B cell (primary cell): Measurements from ENCODE around the gene SLC19A1. TPM values are rescaled to one million over a fixed set of nuclear protein-coding genes. Genes with fewer than 3 reads are reported as not detected.

Experiments
- ATAC-seq: fragments of 200-7000 bp; cut with Tn5 transposase; one replicate; pipeline ENCODE4 v1.10.0; 2021; ENCODE audit warnings: low read depth, mild to moderate bottlenecking, moderate number of reproducible peaks, moderate library complexity
- CTCF ChIA-PET: fragments of 350-600 bp; sonication (Branson Sonifier 250); formaldehyde crosslinking; loops from one replicate; lab custom pipeline; 2021; ENCODE audit warnings: antibody characterized with exemption, inconsistent platforms; lab: Charles Lee
- POLR2A ChIA-PET: fragments of 350-600 bp; sonication (Branson Sonifier 250); formaldehyde crosslinking; loops from one replicate; lab custom pipeline; 2021; ENCODE audit warnings: antibody characterized with exemption; lab: Charles Lee
- DNase-seq: peaks from one replicate; pipeline ENCODE4 v3.0.0; 2013
- H2AFZ ChIP-seq: 2 replicates; pipeline ENCODE4 v1.6.1; 2012; ENCODE audit warnings: mild to moderate bottlenecking, low read depth, low read length; ENCODE audit not compliant: insufficient read depth, poor library complexity, severe bottlenecking
- H3K27ac ChIP-seq, 2 donors: 1 replicate in 1 of 2; 2 replicates in 1 of 2; pipeline ENCODE4 v1.5.1; 2012 to 2013; ENCODE audit warnings: low read length in 2 of 2, mild to moderate bottlenecking in 2 of 2, moderate library complexity in 1 of 2
- H3K27me3 ChIP-seq, 4 experiments: fragments of 200-600 bp in 1 of 4; sonication (generic) in 1 of 4; replicated peaks in 1 of 4; 1 replicate in 2 of 4; 2 replicates in 2 of 4; pipeline versions ENCODE4 v1.6.1 to v1.7.0; 2013 to 2016; ENCODE audit warnings: low read length in 3 of 4, mild to moderate bottlenecking in 2 of 4, mixed read lengths in 1 of 4, moderate library complexity in 1 of 4; ENCODE audit not compliant: insufficient read depth in 4 of 4, control insufficient read depth in 3 of 4; ENCODE audit errors: control extremely low read depth in 1 of 4
- H3K36me3 ChIP-seq, 2 experiments: replicated peaks in 1 of 2; 1 replicate in 1 of 2; 2 replicates in 1 of 2; pipeline versions ENCODE4 v1.6.1 to v1.7.1; 2013; ENCODE audit warnings: low read length in 1 of 2; ENCODE audit not compliant: insufficient read depth in 2 of 2, control insufficient read depth in 1 of 2; ENCODE audit errors: control extremely low read depth in 1 of 2, extremely low read depth in 1 of 2
- H3K4me1 ChIP-seq, 2 donors: fragments of 200-600 bp in 1 of 2; sonication (generic) in 1 of 2; 1 replicate in 1 of 2; 2 replicates in 1 of 2; pipeline versions ENCODE4 v1.5.1 to v1.6.1; 2013 to 2017; ENCODE audit warnings: low read length in 2 of 2; ENCODE audit not compliant: control insufficient read depth in 2 of 2, insufficient read depth in 2 of 2
- H3K4me2 ChIP-seq: replicated peaks from 2 replicates; pipeline ENCODE3; 2012; ENCODE audit warnings: mild to moderate bottlenecking, low read depth, low read length; ENCODE audit not compliant: poor library complexity, severe bottlenecking
- H3K4me3 ChIP-seq, 5 experiments: fragments of 200-600 bp in 1 of 5; sonication (generic) in 1 of 5; 1 replicate in 3 of 5; 2 replicates in 2 of 5; pipeline versions ENCODE4 v1.5.1 to v1.7.0; 2011 to 2016; ENCODE audit warnings: low read length in 4 of 5, mild to moderate bottlenecking in 4 of 5, low read depth in 2 of 5, control low read depth in 1 of 5, moderate library complexity in 1 of 5; ENCODE audit not compliant: insufficient read depth in 1 of 5; ENCODE audit errors: control extremely low read depth in 1 of 5, extremely low read depth in 1 of 5
- H3K79me2 ChIP-seq: fragments of 200-600 bp; sonication (generic); one replicate; pipeline ENCODE4 v1.6.0; 2016; ENCODE audit warnings: low read length; ENCODE audit not compliant: control insufficient read depth, insufficient read depth
- H3K9ac ChIP-seq: fragments of 200-600 bp; sonication (generic); 2 replicates; pipeline ENCODE4 v1.6.1; 2017; ENCODE audit warnings: mild to moderate bottlenecking, low read length, moderate library complexity
- H3K9me3 ChIP-seq, 3 donors: one replicate each; pipeline versions ENCODE4 v1.6.1 to v1.7.1; 2013; ENCODE audit warnings: low read length in 2 of 3; ENCODE audit not compliant: control insufficient read depth in 2 of 3, insufficient read depth in 1 of 3; ENCODE audit errors: control extremely low read depth in 1 of 3
- H4K20me1 ChIP-seq: 2 replicates; pipeline ENCODE4 v1.6.0; 2012; ENCODE audit warnings: mild to moderate bottlenecking, low read length; ENCODE audit not compliant: insufficient read depth, control insufficient read depth, poor library complexity, severe bottlenecking
- H3K27ac Mint-ChIP-seq: one replicate; pipeline ENCODE4 v1.8.0; 2021; ENCODE audit warnings: mixed read lengths
- H3K27me3 Mint-ChIP-seq: one replicate; pipeline ENCODE4 v1.8.0; 2021; ENCODE audit warnings: mixed read lengths
- H3K4me1 Mint-ChIP-seq: one replicate; pipeline ENCODE4 v1.8.0; 2021; ENCODE audit warnings: mixed read lengths
- H3K4me3 Mint-ChIP-seq: one replicate; pipeline ENCODE4 v1.8.0; 2021; ENCODE audit warnings: mixed read lengths
- H3K9me3 Mint-ChIP-seq: one replicate; pipeline ENCODE4 v1.8.0; 2022; ENCODE audit warnings: mixed read lengths; ENCODE audit not compliant: insufficient read depth
- CTCF ChIP-seq: fragments of 200-600 bp; IDR thresholded peaks from one replicate; pipeline ENCODE4 v1.8.0; 2022; ENCODE audit warnings: antibody characterized with exemption, mild to moderate bottlenecking
- EZH2 ChIP-seq: IDR thresholded peaks from 2 replicates; pipeline ENCODE4 v1.6.1; 2012; ENCODE audit warnings: borderline replicate concordance, low read depth, mild to moderate bottlenecking, moderate library complexity, low read length; ENCODE audit not compliant: insufficient read depth, poor library complexity, severe bottlenecking
- WGBS: methylation state at CpG from one replicate; pipeline ENCODE4 v1.1.5; 2013; ENCODE audit warnings: missing lambda C conversion rate; ENCODE audit not compliant: insufficient coverage; 5-methylcytosine and 5-hydroxymethylcytosine counted together
- intact Hi-C: fragments of 100-400 bp; cut with micrococcal nuclease; formaldehyde crosslinking; loops from one replicate; pipeline ENCODE4 v1.10.0; 2022
- polyA plus RNA-seq: library from polyadenylated mRNA; depleted of rRNA; stranded (reverse); fragments of >200 nt; gene quantifications from 2 replicates; pipeline ENCODE4 v1.2.3, GENCODE V29; 2012
- total RNA-seq, 2 donors: library from RNA; stranded (reverse); fragments of 120-200 nt in 1 of 2; gene quantifications; 1 replicate in 1 of 2; 2 replicates in 1 of 2; pipeline versions ENCODE4 v1.2.3 to v1.2.4, GENCODE V29; 2013 to 2022

Gene SLC19A1
- total and polyA plus RNA-seq, 2 donors (not counting 1 experiment from before 2014, with no cell fraction given): 8.7 to 10.1 TPM

DNA sequence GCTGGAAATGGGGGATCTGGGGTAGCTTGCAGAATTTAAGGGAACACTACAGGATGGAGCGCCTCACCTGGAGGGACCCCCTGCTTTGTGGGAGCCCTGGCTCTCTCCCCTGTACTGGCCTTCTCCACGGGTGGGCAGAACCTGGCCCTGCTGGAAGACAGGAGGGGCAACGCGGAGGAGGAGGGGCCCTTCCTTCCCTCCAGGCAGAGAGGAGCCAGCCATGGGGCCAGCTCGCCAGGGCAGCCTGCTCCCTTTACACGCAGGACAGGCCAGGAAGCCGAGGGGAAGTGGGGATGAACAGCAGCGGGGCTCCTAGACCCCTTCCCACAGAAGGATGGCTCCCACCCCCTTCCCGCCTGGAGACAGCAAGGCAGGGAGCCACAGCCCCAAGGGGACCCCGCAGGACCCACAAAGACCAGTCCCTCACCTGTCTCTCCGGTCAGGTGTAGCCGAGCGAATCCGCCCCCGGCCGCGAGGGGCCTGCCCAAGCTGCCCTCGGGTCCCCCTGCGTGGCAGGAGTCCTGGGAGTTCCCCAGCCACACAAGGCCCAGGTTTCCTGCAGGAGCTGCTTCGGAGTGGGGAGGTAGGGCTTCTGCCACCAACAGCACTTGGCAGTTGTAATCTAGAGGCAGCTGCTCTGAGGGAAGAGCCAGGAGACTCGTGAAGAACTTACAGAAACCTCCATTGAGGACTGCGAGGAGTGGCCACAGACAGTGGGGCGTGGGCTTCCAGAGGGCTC lies 1.6 kb upstream of the SLC19A1 start:
- intact Hi-C loops: loop anchor here (2.0 to 5.0 kb wide), 3 partner anchors 65 to 472 kb away; partner anchors contain the start of genes ADARB1 and POFUT2

More for the DNA sequence above, 1.6 kb upstream of the SLC19A1 start:
- peak overlapping the region; percentile 22 for H2AFZ ChIP-seq
- WGBS: 55% methylated on average over 22 of the region's 23 CpGs
- POLR2A ChIA-PET: no interaction called here
- Mint-ChIP-seq H3K27ac (no peak overlapping the region), H3K4me3 (peak overlapping the region; percentile 73), H3K9me3 (no peaks in the 10 kb centered on the region), H3K27me3 (no peaks in the 10 kb centered on the region), H3K4me1 (peaks cover 12% of the 10 kb centered on the region)
- ATAC-seq (no peak), DNase-seq (no peak)
- CTCF ChIA-PET: no interaction called here
- H4K20me1 ChIP-seq: no peaks in the 10 kb centered on the region
- no peak overlapping the region for H3K27ac ChIP-seq
- H3K4me3 ChIP-seq: no peak overlapping the region
- H3K4me1 ChIP-seq: peaks cover 16 to 22% of the 10 kb centered on the region in 2 donors
- H3K9me3 ChIP-seq: no peaks in the 10 kb centered on the region
- H3K79me2 ChIP-seq: no peaks in the 10 kb centered on the region
- H3K36me3 ChIP-seq: no peaks in the 10 kb centered on the region
- H3K9ac ChIP-seq: no peak overlapping the region
- peak overlapping the region; percentile 89 for H3K4me2 ChIP-seq
- TF ChIP-seq CTCF (no peak), EZH2 (no peak)
- no peaks in the 10 kb centered on the region for H3K27me3 ChIP-seq
